B cell (primary cell): ENCODE data around the gene TMEM250. TPM values are rescaled to one million over a fixed set of nuclear protein-coding genes. Genes with fewer than 3 reads are reported as not detected.

Experiments used
- ATAC-seq: fragments of 200-7000 bp; cut with Tn5 transposase; one replicate; pipeline ENCODE4 v1.10.0; 2021; ENCODE audit warnings: low read depth, mild to moderate bottlenecking, moderate number of reproducible peaks, moderate library complexity
- CTCF ChIA-PET: fragments of 350-600 bp; sonication (Branson Sonifier 250); formaldehyde crosslinking; loops from one replicate; lab custom pipeline; 2021; ENCODE audit warnings: antibody characterized with exemption, inconsistent platforms; lab: Charles Lee
- POLR2A ChIA-PET: fragments of 350-600 bp; sonication (Branson Sonifier 250); formaldehyde crosslinking; loops from one replicate; lab custom pipeline; 2021; ENCODE audit warnings: antibody characterized with exemption; lab: Charles Lee
- DNase-seq: peaks from one replicate; pipeline ENCODE4 v3.0.0; 2013
- H2AFZ ChIP-seq: 2 replicates; pipeline ENCODE4 v1.6.1; 2012; ENCODE audit warnings: mild to moderate bottlenecking, low read depth, low read length; ENCODE audit not compliant: insufficient read depth, poor library complexity, severe bottlenecking
- H3K27ac ChIP-seq, 2 donors: 1 replicate in 1 of 2; 2 replicates in 1 of 2; pipeline ENCODE4 v1.5.1; 2012 to 2013; ENCODE audit warnings: low read length in 2 of 2, mild to moderate bottlenecking in 2 of 2, moderate library complexity in 1 of 2
- H3K27me3 ChIP-seq, 4 experiments: fragments of 200-600 bp in 1 of 4; sonication (generic) in 1 of 4; replicated peaks in 1 of 4; 1 replicate in 2 of 4; 2 replicates in 2 of 4; pipeline versions ENCODE4 v1.6.1 to v1.7.0; 2013 to 2016; ENCODE audit warnings: low read length in 3 of 4, mild to moderate bottlenecking in 2 of 4, mixed read lengths in 1 of 4, moderate library complexity in 1 of 4; ENCODE audit not compliant: insufficient read depth in 4 of 4, control insufficient read depth in 3 of 4; ENCODE audit errors: control extremely low read depth in 1 of 4
- H3K36me3 ChIP-seq, 2 experiments: replicated peaks in 1 of 2; 1 replicate in 1 of 2; 2 replicates in 1 of 2; pipeline versions ENCODE4 v1.6.1 to v1.7.1; 2013; ENCODE audit warnings: low read length in 1 of 2; ENCODE audit not compliant: insufficient read depth in 2 of 2, control insufficient read depth in 1 of 2; ENCODE audit errors: control extremely low read depth in 1 of 2, extremely low read depth in 1 of 2
- H3K4me1 ChIP-seq, 2 donors: fragments of 200-600 bp in 1 of 2; sonication (generic) in 1 of 2; 1 replicate in 1 of 2; 2 replicates in 1 of 2; pipeline versions ENCODE4 v1.5.1 to v1.6.1; 2013 to 2017; ENCODE audit warnings: low read length in 2 of 2; ENCODE audit not compliant: control insufficient read depth in 2 of 2, insufficient read depth in 2 of 2
- H3K4me2 ChIP-seq: replicated peaks from 2 replicates; pipeline ENCODE3; 2012; ENCODE audit warnings: mild to moderate bottlenecking, low read depth, low read length; ENCODE audit not compliant: poor library complexity, severe bottlenecking
- H3K4me3 ChIP-seq, 5 experiments: fragments of 200-600 bp in 1 of 5; sonication (generic) in 1 of 5; 1 replicate in 3 of 5; 2 replicates in 2 of 5; pipeline versions ENCODE4 v1.5.1 to v1.7.0; 2011 to 2016; ENCODE audit warnings: low read length in 4 of 5, mild to moderate bottlenecking in 4 of 5, low read depth in 2 of 5, control low read depth in 1 of 5, moderate library complexity in 1 of 5; ENCODE audit not compliant: insufficient read depth in 1 of 5; ENCODE audit errors: control extremely low read depth in 1 of 5, extremely low read depth in 1 of 5
- H3K79me2 ChIP-seq: fragments of 200-600 bp; sonication (generic); one replicate; pipeline ENCODE4 v1.6.0; 2016; ENCODE audit warnings: low read length; ENCODE audit not compliant: control insufficient read depth, insufficient read depth
- H3K9ac ChIP-seq: fragments of 200-600 bp; sonication (generic); 2 replicates; pipeline ENCODE4 v1.6.1; 2017; ENCODE audit warnings: mild to moderate bottlenecking, low read length, moderate library complexity
- H3K9me3 ChIP-seq, 3 donors: one replicate each; pipeline versions ENCODE4 v1.6.1 to v1.7.1; 2013; ENCODE audit warnings: low read length in 2 of 3; ENCODE audit not compliant: control insufficient read depth in 2 of 3, insufficient read depth in 1 of 3; ENCODE audit errors: control extremely low read depth in 1 of 3
- H4K20me1 ChIP-seq: 2 replicates; pipeline ENCODE4 v1.6.0; 2012; ENCODE audit warnings: mild to moderate bottlenecking, low read length; ENCODE audit not compliant: insufficient read depth, control insufficient read depth, poor library complexity, severe bottlenecking
- H3K27ac Mint-ChIP-seq: one replicate; pipeline ENCODE4 v1.8.0; 2021; ENCODE audit warnings: mixed read lengths
- H3K27me3 Mint-ChIP-seq: one replicate; pipeline ENCODE4 v1.8.0; 2021; ENCODE audit warnings: mixed read lengths
- H3K4me1 Mint-ChIP-seq: one replicate; pipeline ENCODE4 v1.8.0; 2021; ENCODE audit warnings: mixed read lengths
- H3K4me3 Mint-ChIP-seq: one replicate; pipeline ENCODE4 v1.8.0; 2021; ENCODE audit warnings: mixed read lengths
- H3K9me3 Mint-ChIP-seq: one replicate; pipeline ENCODE4 v1.8.0; 2022; ENCODE audit warnings: mixed read lengths; ENCODE audit not compliant: insufficient read depth
- CTCF ChIP-seq: fragments of 200-600 bp; IDR thresholded peaks from one replicate; pipeline ENCODE4 v1.8.0; 2022; ENCODE audit warnings: antibody characterized with exemption, mild to moderate bottlenecking
- EZH2 ChIP-seq: IDR thresholded peaks from 2 replicates; pipeline ENCODE4 v1.6.1; 2012; ENCODE audit warnings: borderline replicate concordance, low read depth, mild to moderate bottlenecking, moderate library complexity, low read length; ENCODE audit not compliant: insufficient read depth, poor library complexity, severe bottlenecking
- WGBS: methylation state at CpG from one replicate; pipeline ENCODE4 v1.1.5; 2013; ENCODE audit warnings: missing lambda C conversion rate; ENCODE audit not compliant: insufficient coverage; 5-methylcytosine and 5-hydroxymethylcytosine counted together
- intact Hi-C: fragments of 100-400 bp; cut with micrococcal nuclease; formaldehyde crosslinking; loops from one replicate; pipeline ENCODE4 v1.10.0; 2022
- polyA plus RNA-seq: library from polyadenylated mRNA; depleted of rRNA; stranded (reverse); fragments of >200 nt; gene quantifications from 2 replicates; pipeline ENCODE4 v1.2.3, GENCODE V29; 2012
- total RNA-seq, 2 donors: library from RNA; stranded (reverse); fragments of 120-200 nt in 1 of 2; gene quantifications; 1 replicate in 1 of 2; 2 replicates in 1 of 2; pipeline versions ENCODE4 v1.2.3 to v1.2.4, GENCODE V29; 2013 to 2022

Gene TMEM250
- total and polyA plus RNA-seq, 2 donors (not counting 1 experiment from before 2014, with no cell fraction given) = 11.1 to 29.6 TPM

GRCh38 chr9:136145580-136145979 lies 26.9 kb upstream of the TMEM250 start:
- Histone ChIP-seq H3K27me3 (peaks cover 0 to 48% (median 5%) of the 10 kb centered on the region in 4 experiments), H3K79me2 (no peaks in the 10 kb centered on the region), H3K36me3 (no peaks in the 10 kb centered on the region), H3K27ac (no peak overlapping the region), H3K4me2 (no peak overlapping the region), H2AFZ (no peak overlapping the region), H3K9ac (no peak overlapping the region), H3K4me1 (no peaks in the 10 kb centered on the region), H3K9me3 (peaks cover 0 to 6% (median 0%) of the 10 kb centered on the region in 3 donors), H4K20me1 (no peaks in the 10 kb centered on the region), H3K4me3 (no peak overlapping the region)
- no peak for ATAC-seq
- POLR2A ChIA-PET = no interaction called here
- no peak for DNase-seq
- H3K27ac Mint-ChIP-seq = no peak overlapping the region
- intact Hi-C loops = no loop called here
- H3K4me1 Mint-ChIP-seq = no peaks in the 10 kb centered on the region
- CTCF ChIA-PET = interaction anchor here (1.4 kb wide), 1 partner anchor 23 kb away, joined by 3 read pairs; no protein-coding TSS in a partner anchor
- 78% methylated on average over 5 of the region's 5 CpGs for WGBS
- H3K27me3 Mint-ChIP-seq = peaks cover 12% of the 10 kb centered on the region
- no peaks in the 10 kb centered on the region for H3K9me3 Mint-ChIP-seq
- H3K4me3 Mint-ChIP-seq = no peak overlapping the region
- TF ChIP-seq CTCF (no peak), EZH2 (no peak)

GRCh38 chr9:136144450-136144849 lies 25.8 kb upstream of the TMEM250 start:
- no peak overlapping the region for H3K27ac ChIP-seq
- no peak for TF ChIP-seq CTCF
- no peak for TF ChIP-seq EZH2
- POLR2A ChIA-PET = no interaction called here
- H4K20me1 ChIP-seq = no peaks in the 10 kb centered on the region
- no peaks in the 10 kb centered on the region for H3K4me1 ChIP-seq
- no peak overlapping the region for H3K4me2 ChIP-seq
- no peak overlapping the region for H3K4me3 Mint-ChIP-seq
- no peak overlapping the region for H3K9ac ChIP-seq
- CTCF ChIA-PET = interaction anchor here (0.6 to 1.1 kb wide), 2 partner anchors 15 to 123 kb away, joined by 3 to 5 read pairs; no protein-coding TSS in a partner anchor
- H2AFZ ChIP-seq = no peak overlapping the region
- no peak overlapping the region for H3K4me3 ChIP-seq
- no peaks in the 10 kb centered on the region for H3K79me2 ChIP-seq
- H3K27me3 ChIP-seq = peaks cover 0 to 48% (median 5%) of the 10 kb centered on the region in 4 experiments
- intact Hi-C loops = no loop called here
- no peaks in the 10 kb centered on the region for H3K4me1 Mint-ChIP-seq
- no peaks in the 10 kb centered on the region for H3K9me3 Mint-ChIP-seq
- no peak for ATAC-seq
- peaks cover 0 to 6% (median 0%) of the 10 kb centered on the region in 3 donors for H3K9me3 ChIP-seq
- no peaks in the 10 kb centered on the region for H3K36me3 ChIP-seq
- no peak overlapping the region for H3K27ac Mint-ChIP-seq
- peaks cover 12% of the 10 kb centered on the region for H3K27me3 Mint-ChIP-seq
- no peak for DNase-seq
- 91% methylated on average over 10 of the region's 11 CpGs for WGBS
